HG02571 (cell line): ENCODE measurements around the gene RASGRP2.
A peak's percentile ranks its signal among the peaks of the same experiment; 100 is the strongest.

Experiments
- ATAC-seq: cut with Tn5 transposase; IDR thresholded peaks from one replicate; pipeline ENCODE4 v1.9.1; 2021; ENCODE audit warnings: mild to moderate bottlenecking, moderate library complexity; ENCODE audit not compliant: unreplicated experiment

Gene RASGRP2

GRCh38 chr11:64743591-64744543 is at the start of gene RASGRP2:
Gene RASGRP2 (minus strand): TSS chr11:64744142. CDS start chr11:64742866, 1,276 bp downstream.
- ATAC-seq: no peak

- no peak for ATAC-seq
These were observed 48.5 kb upstream of the RASGRP2 start for GRCh38 chr11:64792482-64792881.

DNA sequence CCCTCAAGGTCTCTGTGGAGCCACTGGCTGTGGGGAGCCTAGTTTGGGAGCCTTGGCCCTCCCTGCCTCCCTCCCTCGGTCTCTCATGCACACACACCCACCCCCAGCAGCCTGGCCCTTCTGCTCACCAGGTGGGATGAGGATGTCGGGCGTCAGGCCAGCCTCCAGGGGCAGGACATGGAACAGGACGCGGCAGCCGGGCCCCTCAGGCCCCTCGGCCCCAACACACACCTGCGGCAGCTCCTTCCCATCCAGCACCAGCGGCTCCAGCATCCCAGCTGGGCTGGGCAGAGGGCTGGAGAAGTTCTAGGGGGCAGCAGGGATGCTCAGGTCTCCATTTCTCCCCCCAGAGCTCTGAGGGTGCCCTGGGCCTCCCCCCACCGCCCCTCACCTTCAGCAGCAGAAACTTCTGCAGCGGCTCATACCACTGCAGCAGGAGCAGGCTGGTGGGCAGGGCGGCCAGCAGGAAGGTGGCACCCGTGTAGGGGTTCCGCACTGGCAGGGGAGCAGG is 47.9 kb upstream of the RASGRP2 start:
- no peak for ATAC-seq

DNA sequence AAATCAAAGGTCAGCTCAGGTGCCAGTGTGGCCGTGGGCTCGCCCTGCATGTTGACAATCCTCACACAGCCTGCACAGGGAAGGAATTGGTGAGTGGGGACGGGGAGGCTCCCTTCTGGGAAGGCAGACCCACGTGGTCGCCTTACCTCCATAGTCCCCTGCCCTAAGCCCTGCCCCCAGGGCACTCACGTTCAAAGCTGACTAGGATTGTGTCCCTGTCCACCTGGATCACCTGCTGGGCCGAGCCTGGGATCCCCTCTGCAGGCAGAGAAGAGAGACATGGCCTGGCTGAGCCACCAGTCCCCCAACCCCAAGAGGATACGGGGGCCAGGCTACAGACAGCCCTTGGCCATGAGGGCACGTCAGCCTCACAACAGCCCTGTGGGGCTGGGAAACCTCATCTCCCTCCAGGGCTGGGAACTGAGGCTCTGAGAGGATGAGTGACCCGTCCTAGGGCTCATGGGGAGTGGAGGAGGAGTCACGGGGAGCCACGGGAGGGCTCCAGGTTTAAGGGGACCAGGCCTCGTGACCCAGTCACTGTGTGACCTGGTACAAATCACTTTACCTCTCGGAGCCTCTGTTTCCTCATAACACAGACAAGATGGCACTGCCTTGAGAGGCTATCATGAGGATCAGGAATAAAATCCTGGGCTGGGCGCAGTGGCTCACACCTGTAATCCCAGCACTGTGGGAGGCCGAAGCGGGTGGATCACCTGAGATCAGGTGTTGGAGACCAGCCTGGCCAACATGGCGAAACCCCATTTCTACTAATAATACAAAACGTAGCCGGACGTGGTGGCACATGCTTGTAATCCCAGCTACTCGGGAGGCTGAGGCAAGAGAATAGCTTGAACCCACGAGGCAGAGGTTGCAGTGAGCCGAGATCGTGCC is 46.5 kb upstream of the RASGRP2 start:
- no peak for ATAC-seq

DNA sequence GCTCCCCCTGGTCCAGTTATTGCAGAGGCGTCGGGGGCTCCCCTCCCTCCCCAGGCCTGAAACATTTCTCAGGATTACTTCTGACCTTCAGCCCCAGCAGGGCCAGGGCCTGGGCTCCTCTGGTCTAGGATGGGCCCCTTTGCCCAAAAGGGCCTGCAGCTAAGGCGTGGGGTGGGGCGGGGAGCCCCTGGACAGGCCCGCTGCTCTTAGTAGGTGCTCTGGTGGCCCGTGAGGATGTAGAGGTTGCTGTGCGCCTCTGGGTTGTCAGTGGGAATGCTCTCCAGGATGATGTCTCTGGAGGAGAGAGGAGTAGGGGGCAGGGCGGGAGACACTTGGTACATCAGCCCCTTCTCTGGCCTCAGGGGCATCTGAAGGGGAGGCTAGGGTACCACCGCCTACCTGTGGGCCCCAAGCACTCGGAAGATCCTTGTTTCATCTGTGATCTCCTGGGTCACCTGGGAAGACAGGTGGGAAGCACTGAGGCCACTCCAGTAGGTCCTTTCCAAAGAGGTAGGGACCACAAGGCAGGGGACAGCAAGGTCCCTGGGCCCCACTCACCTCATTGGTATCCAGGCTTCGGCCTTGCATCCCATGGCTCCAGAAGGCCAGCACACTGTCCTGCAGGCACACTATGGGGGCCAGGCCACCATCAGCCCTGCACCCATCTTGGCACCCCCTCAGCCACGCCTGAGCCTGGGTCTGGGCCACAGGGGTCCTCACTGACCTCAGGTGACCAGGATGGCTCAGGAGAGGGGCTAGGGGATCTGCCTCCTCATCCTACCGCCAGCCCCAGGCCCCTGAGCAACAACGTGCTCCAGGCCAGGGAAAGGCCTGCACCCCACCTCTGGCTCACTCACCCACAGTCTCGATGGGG is 45.6 kb upstream of the RASGRP2 start:
- no peak for ATAC-seq

GRCh38 chr11:64788321-64789215 is 44.6 kb upstream of the RASGRP2 start:
- ATAC-seq: no peak

- no peak for ATAC-seq
These were observed 43.8 kb upstream of the RASGRP2 start for GRCh38 chr11:64787526-64788320.

GRCh38 chr11:64786308-64786707 is 42.4 kb upstream of the RASGRP2 start:
- ATAC-seq: no peak

GRCh38 chr11:64784813-64785581 is 41.1 kb upstream of the RASGRP2 start:
- ATAC-seq: no peak

- peak; percentile 81 for ATAC-seq
These were observed 34.7 kb upstream of the RASGRP2 start, which contains the start of gene SF1 for GRCh38 chr11:64778473-64779298. Gene SF1 (minus strand): TSS chr11:64778542. CDS start chr11:64778392, 150 bp downstream.

DNA sequence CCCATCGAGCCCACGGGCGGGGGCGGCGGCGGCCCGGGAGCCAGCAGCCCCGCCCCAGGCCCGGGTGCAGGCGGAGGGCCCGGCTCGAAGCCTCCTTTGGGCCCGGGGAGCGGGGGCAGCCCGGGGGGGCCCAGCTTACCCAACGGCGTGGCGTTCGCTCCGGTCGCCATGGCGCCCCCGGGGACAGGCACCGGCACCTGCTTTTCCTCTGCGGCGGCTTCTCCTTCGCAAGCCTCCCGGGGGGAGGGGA is 34.2 kb upstream of the RASGRP2 start:
- peak; percentile 13 for ATAC-seq

DNA sequence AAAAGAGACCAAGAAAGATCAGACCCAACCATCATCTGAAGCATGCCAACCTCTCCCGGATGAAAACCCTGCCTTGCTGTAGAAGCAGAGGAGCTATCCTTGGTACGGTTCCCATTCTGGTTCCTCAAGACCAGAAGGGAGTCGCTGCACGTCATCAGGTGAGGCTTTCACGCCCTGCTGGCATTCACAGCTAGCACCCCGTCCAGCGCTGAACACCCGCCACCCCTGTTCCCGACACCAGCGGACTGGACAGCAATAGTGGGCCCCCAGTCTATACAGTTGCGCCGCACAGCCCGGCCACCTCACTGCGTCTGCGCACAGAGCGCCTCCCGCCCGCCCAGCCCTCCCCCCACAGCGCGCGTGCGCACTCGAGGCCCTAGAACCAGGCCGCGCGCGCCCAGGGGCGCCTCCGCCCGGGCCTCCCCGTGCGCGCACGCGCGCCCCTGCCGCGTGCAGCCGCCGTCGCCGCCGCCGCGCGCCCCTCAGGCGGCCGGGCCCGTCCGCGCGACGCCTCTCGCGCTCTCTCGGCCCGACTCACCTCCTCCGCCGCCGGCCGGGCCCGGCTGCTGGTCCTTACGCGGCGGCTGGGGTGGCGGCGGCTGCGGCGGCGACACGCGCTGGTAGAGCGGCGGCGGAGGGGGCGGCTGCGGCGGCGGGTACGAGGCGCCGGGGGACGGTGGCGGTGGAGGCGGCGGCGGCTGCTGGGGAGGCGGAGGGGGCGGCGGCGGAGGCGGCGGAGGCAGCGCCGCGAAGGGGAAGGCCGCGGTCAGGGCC is 33.7 kb upstream of the RASGRP2 start:
- no peak for ATAC-seq

DNA sequence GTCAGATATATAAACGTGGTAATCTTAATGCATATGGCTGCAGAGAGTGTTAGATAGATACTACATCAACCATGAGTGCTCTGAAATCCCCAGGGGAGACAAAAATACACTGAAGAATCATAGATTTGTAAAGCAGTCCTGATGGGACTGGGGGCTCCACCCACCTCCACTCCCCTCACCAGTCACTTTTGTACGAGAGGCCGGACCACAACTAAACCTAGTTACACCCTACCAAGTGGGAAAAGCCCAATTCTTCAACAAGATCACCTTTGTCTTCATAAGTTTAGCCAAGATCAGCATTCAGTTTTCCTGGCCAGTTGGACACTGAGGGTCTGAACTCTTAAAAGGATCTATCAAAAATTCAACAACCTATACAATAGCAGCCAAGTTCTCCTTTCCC is 32.9 kb upstream of the RASGRP2 start:
- ATAC-seq: no peak

GRCh38 chr11:64776425-64776824 is 32.5 kb upstream of the RASGRP2 start:
- ATAC-seq: no peak

GRCh38 chr11:64774144-64774543 is 30.2 kb upstream of the RASGRP2 start:
- no peak for ATAC-seq

GRCh38 chr11:64772303-64773018 is 28.5 kb upstream of the RASGRP2 start:
- ATAC-seq: no peak
